HepG2 (cell line): ENCODE measurements around the gene IGDCC3. TPM values are rescaled to one million over a fixed set of nuclear protein-coding genes. Genes with fewer than 3 reads are reported as not detected.

Source experiments
- ATAC-seq: fragments of 200-7000 bp; cut with Tn5 transposase; 3 replicates; pipeline ENCODE4 v1.9.1; 2020; ENCODE audit warnings: mild to moderate bottlenecking, moderate library complexity
- BruUV-seq: library from RNA; stranded (reverse); fragments of 400-500 nt; replicated peaks from 2 replicates; lab custom pipeline; 2021; lab: Mats Ljungman, UMichigan
- CTCF ChIA-PET: fragments of 300-600 bp; formaldehyde crosslinking; extraction: SDS; loops from one replicate; lab custom pipeline; 2021; ENCODE audit warnings: low total read pairs, inconsistent platforms, low intra/inter-chr PET ratio; lab: Yijun Ruan, JAX
- POLR2A ChIA-PET: fragments of 350-600 bp; sonication (Branson Sonifier 250); formaldehyde crosslinking; loops from one replicate; lab custom pipeline; 2020; ENCODE audit warnings: antibody characterized with exemption, inconsistent platforms; lab: Yijun Ruan, JAX
- DNase-seq: peaks from one replicate; pipeline ENCODE4 v3.0.0-alpha.2; 2015; ENCODE audit warnings: low spot score
- FAIRE-seq: peaks from 3 replicates; lab custom pipeline; 2011; peaks lifted over from hg19 to GRCh38; lab: Jason Lieb, UNC
- H2AFZ ChIP-seq: one replicate; pipeline ENCODE4 v1.6.1; 2011; ENCODE audit warnings: low read length, inconsistent platforms
- H3K27ac ChIP-seq: fragments of 300-600 bp; 3 replicates; pipeline ENCODE4 v1.8.0; 2011; ENCODE audit warnings: mixed run types, mild to moderate bottlenecking, mixed read lengths, low read length, inconsistent platforms; ENCODE audit not compliant: insufficient read depth; ENCODE audit errors: extremely low read length
- H3K27me3 ChIP-seq, 2 experiments: fragments of 200-600 bp in 1 of 2; 2 replicates in 1 of 2; 3 replicates in 1 of 2; pipeline versions ENCODE4 v1.6.0 to v1.8.0; 2011; ENCODE audit warnings: low read length in 2 of 2, mild to moderate bottlenecking in 2 of 2, moderate library complexity in 2 of 2, inconsistent platforms in 1 of 2; ENCODE audit not compliant: insufficient read depth in 2 of 2, control insufficient read depth in 1 of 2
- H3K36me3 ChIP-seq, 2 experiments: fragments of 200-600 bp in 1 of 2; replicated peaks in 1 of 2; 2 replicates in 1 of 2; 3 replicates in 1 of 2; pipeline versions ENCODE4 v1.5.1 to v1.8.0; 2011; ENCODE audit warnings: low read length in 2 of 2, inconsistent platforms in 1 of 2; ENCODE audit not compliant: insufficient read depth in 2 of 2, control insufficient read depth in 1 of 2
- H3K4me1 ChIP-seq: 2 replicates; pipeline ENCODE4 v1.5.1; 2012; ENCODE audit warnings: low read length, inconsistent platforms; ENCODE audit not compliant: insufficient read depth
- H3K4me2 ChIP-seq: 2 replicates; pipeline ENCODE4 v1.6.0; 2011; ENCODE audit warnings: low read depth, low read length, inconsistent platforms
- H3K4me3 ChIP-seq, 3 experiments: fragments of 200-600 bp in 1 of 3; sonication (generic), shearing (Covaris generic) in 1 of 3; replicated peaks in 1 of 3; 2 replicates each; pipeline ENCODE4 v1.5.1; 2011 to 2016; ENCODE audit warnings: low read length in 3 of 3, inconsistent platforms in 2 of 3, low read depth in 2 of 3, mild to moderate bottlenecking in 2 of 3, control low read depth in 1 of 3, mixed read lengths in 1 of 3; ENCODE audit not compliant: insufficient read depth in 1 of 3
- H3K79me2 ChIP-seq: one replicate; pipeline ENCODE4 v1.6.1; 2011; ENCODE audit warnings: low read length, inconsistent platforms; ENCODE audit not compliant: insufficient read depth
- H3K9ac ChIP-seq: 2 replicates; pipeline ENCODE4 v1.6.0; 2011; ENCODE audit warnings: mild to moderate bottlenecking, low read depth, low read length, inconsistent platforms; ENCODE audit not compliant: insufficient read depth
- H3K9me3 ChIP-seq: 2 replicates; pipeline ENCODE4 v1.5.1; 2012; ENCODE audit warnings: mild to moderate bottlenecking, low read length
- H4K20me1 ChIP-seq: 2 replicates; pipeline ENCODE4 v1.6.0; 2011; ENCODE audit warnings: inconsistent platforms, mild to moderate bottlenecking, low read length, moderate library complexity; ENCODE audit not compliant: insufficient read depth
- AGO2 ChIP-seq: fragments of 200-400 bp; formaldehyde crosslinking; optimal IDR thresholded peaks from 2 replicates; pipeline ENCODE3; 2017; ENCODE audit warnings: mild to moderate bottlenecking, low read depth, low read length, moderate library complexity
- HOMEZ ChIP-seq: IDR thresholded peaks from 2 replicates; pipeline ENCODE4 v1.6.1; 2016; ENCODE audit warnings: low read depth
- SIX4 ChIP-seq: sonication (generic); formaldehyde crosslinking; IDR thresholded peaks from 2 replicates; pipeline ENCODE4 v1.4.0; 2020; ENCODE audit warnings: missing genetic modification reagents
- SP2 ChIP-seq: sonication (generic); formaldehyde crosslinking; IDR thresholded peaks from 2 replicates; pipeline ENCODE4 v1.5.1; 2020; ENCODE audit warnings: mild to moderate bottlenecking, missing genetic modification reagents
- ZNF770 ChIP-seq: sonication (generic); formaldehyde crosslinking; IDR thresholded peaks from 2 replicates; pipeline ENCODE4 v1.5.0; 2020; ENCODE audit warnings: mild to moderate bottlenecking, missing genetic modification reagents
- WGBS: methylation state at CpG from one replicate; pipeline ENCODE4 v1.1.6; 2017; ENCODE audit warnings: low lambda C conversion rate; 5-methylcytosine and 5-hydroxymethylcytosine counted together
- in situ Hi-C: cut with HindIII; loops from 2 replicates; pipeline ENCODE4 v1.10.0; 2017; ENCODE audit warnings: low pct_unique_long_range_greater_than_20kb; ENCODE audit not compliant: extremely low pct_ligation_motif_present
- intact Hi-C: fragments of 100-400 bp; cut with micrococcal nuclease; formaldehyde crosslinking; loops from one replicate; pipeline ENCODE4 v1.10.0; 2022; ENCODE audit not compliant: unreplicated experiment
- polyA plus RNA-seq, 8 experiments: library from polyadenylated mRNA; depleted of rRNA in 3 of 8; stranded (reverse) in 7 of 8; unstranded in 1 of 8; fragments of >200 nt; fragmentation: Illumina TruSeq in 4 of 8; extraction: Trizol in 4 of 8; gene quantifications; 2 replicates each; pipeline versions ENCODE4 v1.2.1 to v1.2.3, GENCODE V29; 2011 to 2016; ENCODE audit warnings: low read depth in 4 of 8, missing spikeins in 1 of 8, mixed read lengths in 1 of 8; ENCODE audit not compliant: insufficient read depth in 1 of 8
- total RNA-seq, 5 experiments: library from RNA; depleted of rRNA; stranded (reverse); fragments of >200 nt; fragmentation: Illumina TruSeq; extraction: Trizol; gene quantifications; 2 replicates each; pipeline ENCODE4 v1.2.3, GENCODE V29; 2016; ENCODE audit warnings: low read depth in 1 of 5
- TF ChIP-seq, protein P1 (sequence below): sonication (generic); formaldehyde crosslinking; IDR thresholded peaks from 2 replicates; pipeline ENCODE4 v1.4.0; 2020; ENCODE audit warnings: missing genetic modification reagents; ENCODE audit errors: not compliant biosample characterization

IGDCC3 gene
- total and polyA plus RNA-seq, 2 of the 13 experiments (the other 11 are each of a cell fraction or from before 2014, with no cell fraction given) = 30.1 to 51.8 TPM

DNA sequence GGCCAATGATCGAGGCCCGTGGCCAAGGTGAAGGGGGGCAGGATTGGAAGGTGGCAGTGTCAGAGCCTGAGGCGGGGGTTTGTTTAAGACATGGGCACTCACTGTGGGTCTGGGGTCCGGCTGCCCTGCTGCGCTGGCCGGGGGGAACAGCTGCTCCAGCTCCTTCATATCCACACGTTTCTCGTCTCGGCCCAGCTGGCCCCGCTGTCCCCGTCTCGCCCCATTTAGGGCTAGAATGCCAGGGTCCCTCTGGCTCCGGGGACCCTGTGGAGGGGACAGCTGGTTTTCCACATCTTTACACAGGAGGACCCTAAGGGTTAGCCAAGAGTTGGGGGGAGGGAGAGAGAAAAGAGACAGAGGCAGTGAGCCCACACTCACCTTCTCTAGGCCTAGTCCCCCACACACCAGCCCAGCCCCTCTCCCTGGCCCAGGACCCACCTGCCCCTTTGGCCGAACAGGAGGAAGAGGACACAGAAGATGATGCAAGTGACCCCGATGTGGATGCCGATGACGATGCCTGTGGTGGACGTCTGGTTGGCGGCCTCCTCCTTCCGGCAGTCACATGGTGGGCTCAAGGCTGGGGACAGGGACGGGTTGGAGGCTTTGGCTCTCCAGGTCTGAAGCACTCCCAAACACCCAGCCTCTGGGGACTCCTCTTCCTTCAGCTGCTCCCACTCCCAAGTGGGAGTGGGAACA, 48.4 kb downstream of the IGDCC3 start:
- H3K36me3 ChIP-seq = peaks cover 30 to 52% of the 10 kb centered on the region in 2 experiments; a peak in 4 of 5 replicates
- no peaks in the 10 kb centered on the region for H3K27me3 ChIP-seq
- no peaks in the 10 kb centered on the region for H4K20me1 ChIP-seq
- H3K4me1 ChIP-seq = peaks cover 15% of the 10 kb centered on the region
- FAIRE-seq = no peak
- no peaks in the 10 kb centered on the region for H3K79me2 ChIP-seq
- H3K9me3 ChIP-seq = no peaks in the 10 kb centered on the region
- intact Hi-C loops (no loop called here), in situ Hi-C loops (no loop called here)
- H3K4me2 ChIP-seq = no peak overlapping the region
- BruUV-seq = no TSS peak
- no peak overlapping the region for H3K4me3 ChIP-seq
- no peak overlapping the region for H3K27ac ChIP-seq
- POLR2A ChIA-PET = no interaction called here
- ATAC-seq = no peak
- WGBS = 97% methylated on average over 20 of the region's 21 CpGs
- no peak for TF ChIP-seq SIX4 (CRISPR knock-in tag)
- peak; percentile 56 for TF ChIP-seq AGO2
- no peak overlapping the region for H2AFZ ChIP-seq
- H3K9ac ChIP-seq = no peak overlapping the region
- CTCF ChIA-PET = no interaction called here
- DNase-seq = no peak

DNA sequence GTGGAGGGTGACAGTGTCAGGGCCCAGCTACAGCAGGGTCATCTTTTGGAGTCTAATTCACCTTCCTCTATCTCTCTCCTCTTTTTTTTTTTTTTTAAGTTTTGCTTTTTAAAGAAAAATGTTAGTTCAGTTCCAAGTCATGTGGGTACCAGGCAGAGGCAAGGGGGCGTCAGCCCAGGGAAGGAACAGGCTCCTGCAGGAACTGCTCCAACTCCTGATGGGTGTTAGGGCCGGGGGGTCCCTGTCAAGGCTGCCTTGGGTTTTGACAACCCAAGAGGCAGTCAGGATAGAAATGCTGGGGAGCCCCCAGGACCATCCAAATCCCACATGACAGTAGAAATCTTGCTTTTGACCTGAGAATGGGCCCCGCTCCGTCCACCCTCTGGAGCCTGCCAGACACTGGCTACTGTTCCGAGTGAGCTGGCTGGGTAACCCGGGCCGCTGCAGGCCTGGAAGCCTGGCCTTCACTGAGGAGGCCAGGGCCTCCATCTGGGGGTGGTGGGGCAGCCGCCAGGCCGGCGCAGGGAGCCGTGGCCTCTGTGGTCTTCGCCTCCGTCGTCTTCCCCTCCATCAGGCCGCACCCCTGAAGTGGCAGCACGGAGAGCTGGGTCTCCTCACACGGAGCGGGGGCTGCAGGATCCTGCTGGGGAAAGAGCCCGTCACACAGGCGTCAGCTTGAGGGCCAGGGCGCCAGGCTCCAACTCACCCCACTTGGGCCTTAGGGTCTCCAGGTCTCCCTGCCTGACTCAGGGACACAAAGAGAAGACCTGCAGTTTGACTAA, 49.1 kb downstream of the IGDCC3 start:
- in situ Hi-C loops = no loop called here
- no peak for TF ChIP-seq SP2
- TF ChIP-seq ZNF770 (CRISPR knock-in tag) = 0 out of 2 replicates have a peak, but pooled peaks have one; percentile 24
- TF ChIP-seq HOMEZ (CRISPR knock-in tag) = no peak
- TF ChIP-seq, protein P1, sequence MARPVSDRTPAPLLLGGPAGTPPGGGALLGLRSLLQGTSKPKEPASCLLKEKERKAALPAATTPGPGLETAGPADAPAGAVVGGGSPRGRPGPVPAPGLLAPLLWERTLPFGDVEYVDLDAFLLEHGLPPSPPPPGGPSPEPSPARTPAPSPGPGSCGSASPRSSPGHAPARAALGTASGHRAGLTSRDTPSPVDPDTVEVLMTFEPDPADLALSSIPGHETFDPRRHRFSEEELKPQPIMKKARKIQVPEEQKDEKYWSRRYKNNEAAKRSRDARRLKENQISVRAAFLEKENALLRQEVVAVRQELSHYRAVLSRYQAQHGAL = no peak
- FAIRE-seq (no peak), ATAC-seq (no peak), DNase-seq (no peak)
- H3K4me2 ChIP-seq = no peak overlapping the region
- H3K9ac ChIP-seq = no peak overlapping the region
- WGBS = 97% methylated on average over 14 of the region's 21 CpGs
- no peak overlapping the region for H3K4me3 ChIP-seq
- H3K27ac ChIP-seq = no peak overlapping the region
- BruUV-seq = no TSS peak
- peaks cover 15% of the 10 kb centered on the region for H3K4me1 ChIP-seq
- no peaks in the 10 kb centered on the region for H3K79me2 ChIP-seq
- ChIA-PET POLR2A (no interaction called here), CTCF (no interaction called here)
- intact Hi-C loops = no loop called here
- no peaks in the 10 kb centered on the region for H4K20me1 ChIP-seq
- no peaks in the 10 kb centered on the region for H3K27me3 ChIP-seq
- H2AFZ ChIP-seq = no peak overlapping the region
- H3K36me3 ChIP-seq = peaks cover 27 to 51% of the 10 kb centered on the region in 2 experiments; a peak in 4 of 5 replicates
- no peaks in the 10 kb centered on the region for H3K9me3 ChIP-seq
